HG02798 (cell line): ENCODE results near the gene TNFRSF21.
A peak's percentile ranks its signal among the peaks of the same experiment; 100 is the strongest.
"Not testable (repeated sequence)": the region's sequence is repeated elsewhere in the genome, so short reads cannot be mapped to it uniquely, and the experiment has no call there.

Source experiments
- ATAC-seq: cut with Tn5 transposase; IDR thresholded peaks from one replicate; pipeline ENCODE4 v1.9.1; 2021; ENCODE audit warnings: mild to moderate bottlenecking; ENCODE audit not compliant: unreplicated experiment, poor library complexity

The TNFRSF21 gene

GRCh38 chr6:47309291-47310130, at the start of gene TNFRSF21:
Gene TNFRSF21 (minus strand): TSS chr6:47309905. CDS start chr6:47309511, 394 bp downstream.
- peak; percentile 100 for ATAC-seq

- ATAC-seq, result peak; percentile 63
Measured at GRCh38 chr6:47358440-47359225, 48.9 kb upstream of the TNFRSF21 start.

- ATAC-seq, result peak; percentile 65
Measured at GRCh38 chr6:47357827-47358226, 48.1 kb upstream of the TNFRSF21 start.

- ATAC-seq, result no peak
Measured at GRCh38 chr6:47355496-47355895, 45.8 kb upstream of the TNFRSF21 start.

- ATAC-seq, result no peak
Measured at GRCh38 chr6:47353871-47354270, 44.2 kb upstream of the TNFRSF21 start.

GRCh38 chr6:47352966-47353365, 43.3 kb upstream of the TNFRSF21 start:
- no peak for ATAC-seq

- ATAC-seq, result no peak
Measured at GRCh38 chr6:47352194-47352920, 42.7 kb upstream of the TNFRSF21 start.

GRCh38 chr6:47351621-47352020, 41.9 kb upstream of the TNFRSF21 start:
- ATAC-seq, result no peak

- no peak for ATAC-seq
Measured at GRCh38 chr6:47349931-47350330, 40.2 kb upstream of the TNFRSF21 start.

GRCh38 chr6:47348316-47348863, 38.7 kb upstream of the TNFRSF21 start:
- no peak for ATAC-seq

- ATAC-seq, result no peak
Measured at GRCh38 chr6:47345761-47346160, 36.1 kb upstream of the TNFRSF21 start.

- no peak for ATAC-seq
Measured at GRCh38 chr6:47344022-47344421, 34.3 kb upstream of the TNFRSF21 start.

GRCh38 chr6:47343600-47343999, 33.9 kb upstream of the TNFRSF21 start:
- ATAC-seq, result no peak

GRCh38 chr6:47342824-47343223, 33.1 kb upstream of the TNFRSF21 start:
- ATAC-seq, result no peak

GRCh38 chr6:47337519-47337918, 27.8 kb upstream of the TNFRSF21 start:
- no peak for ATAC-seq

- ATAC-seq, result no peak
Measured at GRCh38 chr6:47336334-47336733, 26.6 kb upstream of the TNFRSF21 start.

GRCh38 chr6:47335466-47335865, 25.8 kb upstream of the TNFRSF21 start:
- peak; percentile 86 for ATAC-seq

GRCh38 chr6:47334334-47334733, 24.6 kb upstream of the TNFRSF21 start:
- ATAC-seq, result no peak

GRCh38 chr6:47328606-47329005, 18.9 kb upstream of the TNFRSF21 start:
- ATAC-seq, result not testable (repeated sequence)

GRCh38 chr6:47328139-47328538, 18.4 kb upstream of the TNFRSF21 start:
- not testable (repeated sequence) for ATAC-seq
